Right cardiac atrium (tissue), 5 donors: ENCODE measurements around the gene SHF. TPM values are rescaled to one million over a fixed set of nuclear protein-coding genes. Genes with fewer than 3 reads are reported as not detected.

ENCODE experiments used
- ATAC-seq, 2 donors: fragments of 200-7000 bp; cut with Tn5 transposase; one replicate each; pipeline versions ENCODE4 v1.8.0 to v1.9.1; 2020; ENCODE audit warnings: moderate library complexity in 2 of 2, mild to moderate bottlenecking in 1 of 2
- DNase-seq, 3 donors: peaks; one replicate each; pipeline ENCODE4 v3.0.0-alpha.2; 2020
- H3K27ac ChIP-seq: one replicate; pipeline ENCODE4 v1.5.1; 2013; ENCODE audit warnings: mild to moderate bottlenecking, low read length, control low read depth, moderate library complexity
- H3K27me3 ChIP-seq: one replicate; pipeline ENCODE4 v1.6.1; 2013; ENCODE audit not compliant: control insufficient read depth, insufficient read depth
- H3K4me1 ChIP-seq: one replicate; pipeline ENCODE4 v1.6.1; 2013; ENCODE audit warnings: low read length; ENCODE audit not compliant: control insufficient read depth, insufficient read depth
- H3K4me3 ChIP-seq: one replicate; pipeline ENCODE4 v1.5.1; 2013; ENCODE audit warnings: low read length, control low read depth
- H3K9me3 ChIP-seq: one replicate; pipeline ENCODE4 v1.6.1; 2013; ENCODE audit warnings: low read length; ENCODE audit not compliant: control insufficient read depth
- WGBS: extraction: QIAGEN DNeasy Blood & Tissue Kit; methylation state at CpG from one replicate; pipeline ENCODE4 v1.1.7; 2013; 5-methylcytosine and 5-hydroxymethylcytosine counted together
- intact Hi-C, 4 donors: fragments of 100-400 bp; cut with DNase I; formaldehyde crosslinking; loops; one replicate each; pipeline versions ENCODE4 v1.11.0 to v1.14.0; 2022 to 2023
- polyA plus RNA-seq: library from polyadenylated mRNA; stranded (reverse); fragments of 200-250 nt; gene quantifications from one replicate; pipeline ENCODE4 v1.2.3, GENCODE V29; 2013
- total RNA-seq, 4 donors: library from RNA; stranded (reverse); fragmentation: NEBNext Ultra II Directional; extraction: Animal tissue kit (Norgen Biotek cat#: 25700); gene quantifications; one replicate each; pipeline ENCODE4 v1.2.1, GENCODE V29; 2021
- donor health status: healthy with polysubstance abuse.
- donor health status: DM: no; HTN: yes; CAD: no.
- donor health status: DM: no; HTN: no; CAD: no.
- donor health status: DM: no; HTN: yes; CAD: no; lungs with severe emphysema.
- donor health status: DM: yes; HTN: yes; CAD: no.

The SHF gene
- total and polyA plus RNA-seq, 5 donors: 8.1 to 13.2 (median 9.5) TPM

DNA sequence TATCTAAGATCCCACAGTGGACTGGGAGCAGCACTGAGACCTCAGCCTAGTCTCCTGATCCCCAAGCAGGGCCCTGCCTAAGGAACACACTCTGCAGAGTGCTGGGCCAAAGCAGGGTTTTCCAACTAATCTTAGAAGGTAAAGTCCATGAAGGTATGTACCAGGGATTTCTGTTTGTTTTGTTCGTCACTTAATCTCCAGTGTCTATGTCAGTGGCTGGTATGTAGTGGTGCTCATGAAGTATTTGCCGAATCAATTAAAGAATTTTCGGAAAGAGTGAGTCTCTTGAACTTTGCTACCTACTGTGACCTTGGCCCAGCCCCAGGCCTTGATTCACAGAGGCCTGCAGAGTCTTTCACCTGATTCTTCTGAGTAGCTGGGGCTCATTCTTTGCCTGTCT is 56.3 kb downstream of the SHF start:
- H3K27me3 ChIP-seq: no peaks in the 10 kb centered on the region
- H3K4me3 ChIP-seq: no peak overlapping the region
- H3K27ac ChIP-seq: no peak overlapping the region
- no peaks in the 10 kb centered on the region for H3K4me1 ChIP-seq
- WGBS: 93% methylated on average over 3 of the region's 3 CpGs
- intact Hi-C loops: no loop called here
- no peaks in the 10 kb centered on the region for H3K9me3 ChIP-seq
- no peak for DNase-seq
- ATAC-seq: no peak

DNA sequence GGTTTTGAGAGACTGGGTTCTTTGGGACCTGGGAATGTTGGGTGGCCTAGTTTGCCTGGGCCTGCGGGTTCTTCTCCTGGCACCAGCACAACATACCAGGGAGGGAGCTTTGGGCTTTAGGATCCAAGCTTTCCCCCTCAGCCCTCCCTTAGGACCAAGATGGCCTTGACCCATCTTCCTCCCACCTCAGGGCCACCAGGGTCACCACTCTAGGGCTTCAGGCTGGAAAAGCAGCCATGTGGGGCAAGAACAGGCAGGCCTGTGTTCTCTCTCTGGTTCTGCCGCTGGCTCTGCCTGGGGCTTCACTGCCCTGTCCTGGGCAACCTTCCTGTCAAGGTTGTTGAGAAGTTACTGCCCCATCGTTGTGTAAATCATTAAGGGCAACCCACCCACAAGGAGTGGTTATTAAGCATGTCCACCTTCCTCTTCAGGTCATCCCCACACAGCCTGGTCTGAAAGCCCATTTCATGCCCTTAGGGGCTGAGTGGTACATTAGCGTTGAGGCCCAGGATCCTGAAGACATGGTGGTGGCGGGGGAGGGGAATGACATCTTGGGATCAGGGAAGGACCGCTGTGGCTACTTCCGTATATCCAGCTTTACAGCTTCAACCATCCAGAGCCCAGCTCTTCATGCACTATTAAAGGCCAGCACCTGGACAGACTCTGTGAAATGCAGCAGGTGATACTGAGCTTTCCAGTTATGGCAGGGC is 57.3 kb downstream of the SHF start:
- Histone ChIP-seq H3K27ac (no peak overlapping the region), H3K9me3 (no peaks in the 10 kb centered on the region), H3K4me1 (no peaks in the 10 kb centered on the region), H3K4me3 (no peak overlapping the region), H3K27me3 (no peaks in the 10 kb centered on the region)
- DNase-seq (no peak), ATAC-seq (no peak)
- WGBS: 80% methylated on average over 7 of the region's 7 CpGs
- intact Hi-C loops: no loop called here

DNA sequence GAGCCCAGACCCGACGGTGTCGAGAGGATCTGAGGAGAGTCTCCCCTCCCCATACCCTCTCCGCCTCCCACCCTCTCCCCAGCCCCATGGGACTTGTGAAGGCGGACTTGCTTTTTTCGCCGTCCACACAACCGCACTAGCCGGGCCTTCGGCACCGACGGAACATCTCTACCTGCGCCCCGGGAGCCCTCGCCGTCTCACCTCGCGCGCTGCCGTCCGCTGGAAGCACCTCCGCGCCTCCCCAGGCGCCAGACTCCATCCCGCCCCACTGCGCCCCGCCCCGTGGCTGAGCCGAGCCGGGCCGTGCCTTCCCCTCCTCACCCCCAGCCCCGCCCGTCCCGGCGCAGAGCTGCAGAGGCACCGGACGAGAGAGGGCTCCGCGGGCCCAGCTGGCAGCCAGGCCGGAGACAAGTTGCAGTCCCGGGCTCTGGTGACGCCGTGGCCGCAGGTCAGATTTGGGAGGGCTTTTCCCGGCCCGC is 58.1 kb downstream of the SHF start, which contains the start of the genes DUOX1 and DUOXA1:
DUOX1 (plus strand) TSS at position 344 of the 479 bp plus-strand sequence. CDS start 1,973 bp downstream, outside the sequence.
DUOXA1 (minus strand) TSS at position 229 of the 479 bp plus-strand sequence. CDS start 6,865 bp downstream, outside the sequence.
- ATAC-seq: peak; percentile 89 to 91
- DNase-seq: peak; percentile 65 to 88 (median 85)
- intact Hi-C loops: no loop called here
- H3K9me3 ChIP-seq: no peaks in the 10 kb centered on the region
- no peak within 1 kb of the TSS for H3K27ac ChIP-seq
- WGBS: 3% methylated on average over 46 of the region's 46 CpGs
- H3K4me3 ChIP-seq: peak within 1 kb of the TSS; percentile 43
- no peaks in the 10 kb centered on the region for H3K27me3 ChIP-seq
- no peaks in the 10 kb centered on the region for H3K4me1 ChIP-seq

DNA sequence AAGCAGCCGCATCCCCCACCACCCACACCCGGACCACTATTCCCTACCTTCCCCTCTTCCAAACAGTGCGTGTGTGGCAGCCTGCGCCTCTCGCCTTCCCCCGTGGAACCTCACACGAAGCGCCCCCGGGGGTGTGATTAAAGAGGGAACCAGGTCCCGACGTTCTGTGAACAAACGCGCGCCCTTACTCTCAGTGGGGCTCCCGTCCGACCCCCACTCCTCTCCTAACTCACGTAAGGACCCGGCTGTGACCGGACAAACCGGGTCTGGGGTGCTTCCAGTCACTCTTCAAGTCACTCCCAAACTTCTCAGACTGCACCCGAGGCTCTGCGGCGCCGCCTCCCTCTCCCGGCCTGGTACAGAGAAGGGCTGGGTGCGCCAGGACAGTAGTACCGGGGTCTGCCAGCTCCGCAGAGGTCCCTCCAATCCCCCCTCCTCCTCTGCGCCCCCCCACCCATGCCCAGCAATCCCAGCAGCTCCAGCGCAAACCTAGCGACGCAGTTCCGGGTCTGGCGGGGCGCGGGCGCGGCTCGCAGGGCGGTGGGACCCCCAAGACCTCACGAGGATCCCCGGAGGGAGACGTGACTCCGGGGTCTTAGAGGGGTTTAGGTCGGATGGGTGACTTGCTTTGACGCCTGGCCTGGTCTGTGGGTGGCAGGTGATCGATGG is 58.7 kb downstream of the SHF start:
- WGBS: 5% methylated on average over 47 of the region's 47 CpGs
- DNase-seq: no peak

DNA sequence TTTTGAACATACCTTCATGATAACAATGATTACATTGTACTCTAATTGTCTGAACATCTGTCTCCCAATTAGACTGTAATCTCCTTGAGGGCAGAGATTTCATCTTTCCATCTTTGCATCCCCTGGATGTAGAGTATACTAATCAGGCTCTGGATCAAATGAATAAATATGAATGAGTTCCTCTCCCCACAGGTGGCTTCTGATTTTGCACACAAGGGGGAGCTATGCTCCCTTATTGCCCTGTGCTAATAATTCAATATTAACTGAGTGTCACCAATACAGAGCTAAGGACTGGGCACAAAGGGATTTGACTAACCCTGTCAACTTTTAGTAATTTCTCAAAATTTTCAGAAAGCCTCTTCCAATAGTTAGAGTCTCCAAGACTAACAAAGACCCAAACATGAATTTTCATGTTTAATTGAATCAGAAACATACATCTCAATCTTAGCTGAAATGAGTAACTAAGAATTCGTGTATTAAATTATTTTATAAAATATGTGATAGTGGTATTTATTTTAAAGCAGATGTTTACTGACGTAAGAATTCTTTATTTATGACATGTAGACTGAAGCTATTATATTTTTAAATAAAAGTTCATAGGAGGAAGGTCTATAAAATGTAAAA is 61.1 kb downstream of the SHF start:
- 67% methylated on average over 2 of the region's 2 CpGs for WGBS
- H3K9me3 ChIP-seq: no peaks in the 10 kb centered on the region
- ATAC-seq: no peak
- no peak overlapping the region for H3K4me3 ChIP-seq
- no peaks in the 10 kb centered on the region for H3K27me3 ChIP-seq
- no peak overlapping the region for H3K27ac ChIP-seq
- intact Hi-C loops: no loop called here
- H3K4me1 ChIP-seq: no peaks in the 10 kb centered on the region
- no peak for DNase-seq

More for the DNA sequence above, 58.7 kb downstream of the SHF start:
- Histone ChIP-seq H3K27me3 (no peaks in the 10 kb centered on the region), H3K27ac (no peak overlapping the region), H3K9me3 (no peaks in the 10 kb centered on the region), H3K4me3 (peak overlapping the region; percentile 43), H3K4me1 (no peaks in the 10 kb centered on the region)
- intact Hi-C loops: no loop called here
- peak; percentile 41 to 43 for ATAC-seq

DNA sequence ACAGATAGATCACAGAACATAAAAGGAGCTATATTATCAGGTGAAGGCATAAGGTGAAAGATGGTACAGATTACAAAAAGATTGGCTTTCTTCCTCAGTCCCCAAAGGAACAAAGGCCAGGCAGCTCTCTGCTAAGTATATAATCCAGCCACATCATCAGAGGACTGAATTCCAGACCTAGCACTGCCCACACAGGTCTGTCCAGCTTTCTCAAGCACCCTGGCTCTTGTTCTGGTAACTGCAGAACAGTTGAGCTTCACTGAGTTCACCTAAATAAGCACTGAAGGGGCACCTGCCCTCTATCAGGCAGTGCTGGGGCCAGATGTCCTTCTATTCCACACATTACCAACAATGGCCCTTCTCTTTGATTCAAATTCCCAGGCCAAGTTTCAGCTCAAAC is 64.4 kb downstream of the SHF start:
- no peaks in the 10 kb centered on the region for H3K4me1 ChIP-seq
- H3K27me3 ChIP-seq: no peaks in the 10 kb centered on the region
- no peak for DNase-seq
- no peak for ATAC-seq
- no peak overlapping the region for H3K4me3 ChIP-seq
- H3K9me3 ChIP-seq: no peaks in the 10 kb centered on the region
- intact Hi-C loops: no loop called here
- no peak overlapping the region for H3K27ac ChIP-seq

DNA sequence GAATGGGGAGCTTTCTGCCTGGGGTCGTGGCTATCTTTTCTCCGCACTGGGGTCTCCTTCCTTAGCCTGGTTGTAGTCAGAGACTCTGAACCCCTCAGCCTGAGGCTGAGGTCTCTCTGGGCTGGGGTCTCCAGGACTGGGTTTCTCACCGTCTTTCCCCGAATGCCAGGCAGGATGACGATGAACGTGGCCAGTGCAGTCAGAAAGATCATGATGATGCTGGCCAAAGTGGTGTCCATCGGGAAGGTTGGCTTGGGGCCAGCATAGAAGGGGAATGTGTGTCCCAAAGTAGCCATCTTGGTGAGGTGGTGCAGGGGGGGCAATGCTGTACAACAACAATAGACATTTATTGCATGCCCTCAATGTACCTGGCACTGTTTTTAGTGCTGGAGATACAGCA is 65.0 kb downstream of the SHF start:
- ATAC-seq (no peak), DNase-seq (no peak)
- Histone ChIP-seq H3K27me3 (no peaks in the 10 kb centered on the region), H3K27ac (no peak overlapping the region), H3K4me3 (no peak overlapping the region), H3K4me1 (no peaks in the 10 kb centered on the region), H3K9me3 (no peaks in the 10 kb centered on the region)
- WGBS: 82% methylated on average over 7 of the region's 7 CpGs
- intact Hi-C loops: no loop called here

DNA sequence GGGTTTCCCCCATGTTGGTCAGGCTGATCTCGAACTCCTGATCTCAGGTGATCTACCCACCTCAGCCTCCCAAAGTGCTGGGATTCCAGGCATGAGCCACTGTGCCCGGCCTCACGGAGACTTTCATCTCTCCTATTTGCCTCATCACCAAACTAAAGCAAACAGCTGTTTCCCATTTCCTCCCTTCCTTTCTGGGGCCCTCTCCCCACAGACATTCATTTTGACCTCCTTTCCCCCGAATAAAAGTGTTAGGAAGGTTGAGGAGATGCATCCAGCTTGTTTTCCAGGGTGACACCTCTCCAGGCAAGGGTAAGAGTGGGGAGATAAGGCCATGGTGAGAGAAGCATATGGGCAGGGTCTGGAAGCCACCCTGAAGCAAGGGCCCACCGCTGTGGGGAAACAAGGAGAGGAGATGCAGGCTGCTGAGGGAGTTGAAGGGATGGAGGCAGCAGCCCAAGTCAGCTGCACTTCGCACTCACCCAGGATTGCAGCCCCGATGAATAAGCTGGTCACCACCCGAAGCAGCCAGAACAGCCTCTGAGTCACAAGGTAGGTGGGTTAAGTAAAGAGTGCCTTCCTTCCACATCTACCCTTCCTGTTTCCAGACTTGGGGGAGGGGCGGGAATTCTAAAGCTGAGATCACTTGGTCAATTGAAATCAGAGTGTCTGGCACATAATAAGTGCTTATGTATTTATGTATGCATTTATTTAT is 65.9 kb downstream of the SHF start:
- no peak for ATAC-seq

DNA sequence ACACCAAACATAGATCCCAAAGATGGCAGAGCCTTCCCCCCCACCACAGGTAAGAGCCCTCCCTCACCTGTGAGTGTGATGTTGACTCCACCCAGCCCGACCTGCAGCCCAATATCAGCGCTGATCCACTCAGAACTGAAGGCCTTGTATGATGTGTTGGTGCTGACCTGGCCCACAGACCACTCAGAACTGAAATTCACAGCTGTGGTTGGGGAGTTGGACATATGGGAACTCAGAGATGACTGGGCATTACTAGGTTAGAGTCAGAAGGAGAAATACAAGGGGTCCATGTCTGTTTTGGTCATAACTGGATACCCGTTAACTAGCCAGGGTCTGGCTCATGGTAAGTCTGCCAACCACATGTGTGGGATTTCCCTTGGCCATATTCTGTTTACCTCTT is 66.7 kb downstream of the SHF start:
- ATAC-seq (no peak), DNase-seq (no peak)
- Histone ChIP-seq H3K27me3 (no peaks in the 10 kb centered on the region), H3K9me3 (no peaks in the 10 kb centered on the region), H3K4me3 (no peak overlapping the region), H3K27ac (no peak overlapping the region), H3K4me1 (no peaks in the 10 kb centered on the region)
- WGBS: 93% methylated on average over 3 of the region's 3 CpGs
- intact Hi-C loops: no loop called here

More for the DNA sequence above, 65.9 kb downstream of the SHF start:
- Histone ChIP-seq H3K9me3 (no peaks in the 10 kb centered on the region), H3K27me3 (no peaks in the 10 kb centered on the region), H3K27ac (no peak overlapping the region), H3K4me1 (no peaks in the 10 kb centered on the region), H3K4me3 (no peak overlapping the region)
- intact Hi-C loops: no loop called here
- no peak for DNase-seq
- WGBS: 57% methylated on average over 9 of the region's 9 CpGs

DNA sequence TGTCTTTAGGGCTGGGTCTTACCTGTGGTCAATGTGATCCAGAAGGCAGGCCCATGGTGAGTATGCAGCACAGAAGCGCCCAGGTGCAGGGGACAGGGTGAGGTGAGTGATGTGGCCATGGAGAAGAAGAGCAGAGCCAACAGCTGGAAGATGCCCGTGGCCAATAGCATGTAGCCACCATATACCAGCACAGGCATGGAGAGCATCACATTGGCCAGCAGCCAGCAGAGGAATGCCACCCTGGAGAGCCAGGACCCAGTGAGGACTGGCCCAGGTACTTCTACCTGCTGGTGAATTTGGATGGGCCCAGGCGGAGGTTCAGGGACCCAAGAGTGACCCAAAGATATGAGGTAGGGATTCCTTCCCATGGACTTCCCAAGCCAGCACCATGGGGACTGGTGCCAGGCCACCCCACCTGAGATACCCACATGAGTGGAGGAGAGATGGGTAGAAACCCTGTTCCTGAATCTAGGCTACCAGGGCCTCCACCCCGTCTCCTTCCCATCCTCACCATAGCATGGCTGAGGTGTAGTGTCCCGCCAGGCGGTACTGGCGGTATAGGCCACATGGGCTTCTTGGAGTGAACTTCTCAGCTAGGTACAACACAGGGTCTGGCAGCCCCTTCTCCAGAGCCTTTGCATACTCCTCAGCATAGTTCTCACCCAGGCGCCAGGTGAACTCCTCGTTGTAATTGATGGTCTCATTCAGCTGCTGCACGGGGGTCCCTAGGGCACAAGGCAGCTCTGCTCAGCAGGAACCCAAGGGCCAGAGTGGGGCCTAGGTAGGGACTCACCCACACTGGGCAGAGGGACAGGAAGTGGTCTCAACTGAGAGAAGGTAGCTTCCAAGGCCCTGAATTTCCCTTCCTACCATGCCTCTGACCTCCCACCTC is 67.4 kb downstream of the SHF start:
- no peak overlapping the region for H3K27ac ChIP-seq

More for the DNA sequence above, 67.4 kb downstream of the SHF start:
- Histone ChIP-seq H3K4me3 (no peak overlapping the region), H3K9me3 (no peaks in the 10 kb centered on the region), H3K27me3 (no peaks in the 10 kb centered on the region), H3K4me1 (no peaks in the 10 kb centered on the region)
- ATAC-seq (no peak), DNase-seq (no peak)
- 94% methylated on average over 10 of the region's 10 CpGs for WGBS
- intact Hi-C loops: no loop called here
